ENCODE results near the gene SYT11. TPM values are rescaled to one million over a fixed set of nuclear protein-coding genes. Genes with fewer than 3 reads are reported as not detected.
"Not testable (repeated sequence)": the region's sequence is repeated elsewhere in the genome, so short reads cannot be mapped to it uniquely, and the experiment has no call there.

The SYT11 gene, protein sequence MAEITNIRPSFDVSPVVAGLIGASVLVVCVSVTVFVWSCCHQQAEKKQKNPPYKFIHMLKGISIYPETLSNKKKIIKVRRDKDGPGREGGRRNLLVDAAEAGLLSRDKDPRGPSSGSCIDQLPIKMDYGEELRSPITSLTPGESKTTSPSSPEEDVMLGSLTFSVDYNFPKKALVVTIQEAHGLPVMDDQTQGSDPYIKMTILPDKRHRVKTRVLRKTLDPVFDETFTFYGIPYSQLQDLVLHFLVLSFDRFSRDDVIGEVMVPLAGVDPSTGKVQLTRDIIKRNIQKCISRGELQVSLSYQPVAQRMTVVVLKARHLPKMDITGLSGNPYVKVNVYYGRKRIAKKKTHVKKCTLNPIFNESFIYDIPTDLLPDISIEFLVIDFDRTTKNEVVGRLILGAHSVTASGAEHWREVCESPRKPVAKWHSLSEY
- total RNA-seq: 10 to 100 TPM; 20.9 to 21.5 TPM

DNA sequence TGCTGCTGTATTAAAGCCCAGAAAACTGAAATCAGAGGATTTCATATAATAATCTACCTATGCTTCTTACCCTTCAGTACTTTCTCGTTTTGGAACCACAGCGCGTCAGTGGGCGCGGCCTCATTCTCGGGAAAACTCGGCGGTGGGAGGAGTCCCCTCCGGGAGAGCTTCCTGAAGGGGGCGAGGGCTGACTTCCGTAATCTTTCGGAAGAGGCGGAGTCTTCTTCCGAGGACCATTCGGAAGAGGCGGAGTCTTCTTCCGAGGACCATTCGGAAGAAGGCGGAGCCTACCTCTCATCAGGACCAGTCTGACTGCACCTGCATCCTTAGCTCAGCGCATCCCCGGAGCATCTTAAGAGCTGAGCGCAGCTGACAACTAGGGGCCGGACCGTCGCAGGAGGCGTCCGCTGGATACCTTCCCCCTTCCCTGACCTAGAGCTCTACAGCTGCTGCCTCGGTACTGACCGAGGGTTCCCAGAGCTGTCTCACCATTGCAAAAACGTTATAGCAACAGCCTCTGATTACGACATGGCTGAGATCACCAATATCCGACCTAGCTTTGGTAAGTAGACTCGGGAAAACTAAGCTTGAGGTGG lies at the start of gene SYT11:
SYT11 (plus strand) TSS at position 334 of the 596 bp plus-strand sequence; CDS start at position 529, 195 bp downstream.
- DNase-seq (ENCODE audit: low spot score in 2 of 2) (peak; percentile 91 to 94), ATAC-seq (peak; percentile 82 to 86)
- Mint-ChIP-seq H3K9me3 (no peaks in the 10 kb centered on the region), H3K36me3 (peaks cover 12 to 14% of the 10 kb centered on the region in 2 donors), H3K27ac (peak within 1 kb of the TSS; percentile 88 to 91)

DNA sequence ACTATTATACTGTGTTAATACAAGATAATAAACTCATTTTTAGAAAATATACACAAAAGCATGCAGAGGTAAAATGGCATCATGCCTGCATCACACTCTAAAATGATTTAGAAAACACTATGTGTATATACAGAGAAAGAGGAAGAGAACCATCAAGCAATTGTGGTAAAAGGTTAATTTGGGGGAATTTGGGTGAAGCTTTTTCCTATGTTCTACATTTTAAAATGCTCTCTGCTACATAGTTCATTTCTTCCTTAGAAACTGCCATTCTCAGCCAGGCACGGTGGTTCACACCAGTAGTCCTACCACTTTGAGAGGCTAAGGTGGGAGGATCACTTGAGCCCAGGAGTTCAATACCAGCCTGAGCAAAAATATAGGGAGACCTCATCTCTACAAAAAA lies 46.5 kb upstream of the SYT11 start:
- no peaks in the 10 kb centered on the region for H3K9me3 Mint-ChIP-seq
- peak overlapping the region in 1 of 2 donors; percentile 27 for H3K27ac Mint-ChIP-seq
- H3K36me3 Mint-ChIP-seq: peaks cover 0 to 11% of the 10 kb centered on the region in 2 donors
- ATAC-seq: no peak
- DNase-seq (ENCODE audit: low spot score in 2 of 2): no peak

DNA sequence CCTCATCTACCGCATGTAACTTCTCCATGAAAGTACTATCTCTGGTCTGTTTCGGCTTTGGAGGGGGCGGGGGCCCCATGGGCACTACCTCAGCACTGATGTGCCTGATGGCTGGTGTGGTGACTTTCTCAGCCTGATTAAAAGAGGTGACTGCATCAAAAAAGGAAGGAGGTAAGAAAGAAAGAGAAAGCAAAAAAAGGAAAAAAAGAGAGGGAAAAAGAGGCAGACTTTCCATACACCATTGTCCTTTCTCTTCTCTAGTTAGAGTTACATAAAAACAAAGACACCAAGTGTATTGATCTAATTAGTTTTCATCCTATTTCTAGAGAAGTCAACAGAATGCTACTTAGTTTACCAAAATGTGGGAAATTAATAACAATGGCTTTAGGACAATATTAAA lies 45.7 kb upstream of the SYT11 start:
- peak overlapping the region in 1 of 2 donors; percentile 37 for H3K27ac Mint-ChIP-seq
- H3K36me3 Mint-ChIP-seq: peaks cover 0 to 5% of the 10 kb centered on the region in 2 donors
- ATAC-seq (no peak), DNase-seq (ENCODE audit: low spot score in 2 of 2) (no peak)
- no peaks in the 10 kb centered on the region for H3K9me3 Mint-ChIP-seq

DNA sequence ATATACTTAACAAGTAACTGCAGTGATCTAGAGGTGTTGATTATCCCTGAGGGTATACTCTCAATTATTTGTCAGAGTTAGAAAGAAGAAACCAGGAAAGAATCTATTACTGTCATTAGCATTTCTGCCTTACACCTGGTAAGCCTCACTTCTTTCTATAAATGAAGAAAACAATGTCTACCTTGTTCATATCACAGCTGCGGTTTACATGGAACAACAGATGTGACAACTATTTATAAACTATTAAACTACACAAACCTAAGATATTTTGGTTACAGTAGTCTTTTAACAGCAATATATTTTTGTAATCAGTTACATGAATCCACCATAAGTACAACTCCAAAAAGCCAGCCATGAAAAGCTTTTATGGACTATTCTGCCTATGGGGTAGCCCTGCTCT lies 43.0 kb upstream of the SYT11 start:
- Mint-ChIP-seq H3K36me3 (peaks cover under 1 to 7% of the 10 kb centered on the region in 2 donors), H3K27ac (no peak overlapping the region), H3K9me3 (no peaks in the 10 kb centered on the region)
- DNase-seq (ENCODE audit: low spot score in 2 of 2) (no peak), ATAC-seq (no peak)

DNA sequence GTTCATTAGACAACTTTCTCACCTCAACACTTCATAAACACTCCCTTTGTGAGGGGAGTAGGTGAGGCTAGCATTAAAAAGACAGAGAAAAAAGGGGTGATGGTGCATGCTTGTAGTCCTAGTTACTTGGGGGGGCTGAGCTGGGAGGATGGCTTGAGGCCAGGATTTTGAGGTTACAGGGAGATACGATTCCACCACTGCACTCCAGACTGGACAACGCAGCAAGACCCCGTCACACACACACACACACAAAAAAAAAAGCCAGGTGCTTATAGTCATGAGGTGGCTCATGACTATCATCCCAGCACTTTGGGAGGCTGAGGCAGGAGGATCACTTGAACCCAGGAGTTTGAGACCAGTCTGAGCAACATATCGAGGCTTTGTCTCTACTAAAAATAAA lies 31.9 kb upstream of the SYT11 start:
- Mint-ChIP-seq H3K9me3 (no peaks in the 10 kb centered on the region), H3K27ac (peak overlapping the region in 1 of 2 donors; percentile 29), H3K36me3 (no peaks in the 10 kb centered on the region)
- no peak for DNase-seq (ENCODE audit: low spot score in 2 of 2)
- no peak for ATAC-seq

DNA sequence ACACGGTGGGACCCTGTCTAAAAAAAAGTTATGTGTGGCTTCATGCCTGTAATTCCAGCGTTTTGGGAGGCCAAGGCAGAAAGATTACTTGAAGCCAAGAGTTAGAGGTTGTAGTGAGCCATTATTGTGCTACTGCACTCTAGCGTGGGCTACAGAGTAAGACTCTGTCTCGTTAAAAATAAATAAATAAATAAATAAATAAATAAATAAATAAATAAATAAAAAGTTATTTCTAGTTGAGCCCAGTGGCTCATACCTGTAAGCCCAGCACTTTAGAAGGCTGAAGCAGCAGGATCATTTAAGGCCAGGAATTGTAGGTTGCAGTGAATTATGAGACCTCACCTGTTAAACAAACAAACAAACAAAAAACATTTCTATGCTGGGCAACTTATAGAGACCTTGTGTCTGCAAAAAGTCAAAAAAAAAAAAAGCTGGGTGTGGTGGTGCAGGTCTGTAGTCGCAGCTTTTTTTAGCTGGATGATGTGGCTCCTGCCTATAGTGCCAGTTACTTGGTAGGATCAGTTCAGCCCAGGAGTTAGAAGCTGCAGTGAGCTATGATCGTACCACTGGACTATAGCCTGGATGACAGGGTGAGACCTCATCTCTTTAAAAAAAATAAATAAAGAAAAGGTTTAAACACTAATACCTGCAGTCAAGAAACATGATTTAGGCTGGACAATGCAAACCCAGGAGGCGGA lies 27.9 kb upstream of the SYT11 start:
- H3K27ac Mint-ChIP-seq: no peak overlapping the region
- no peaks in the 10 kb centered on the region for H3K9me3 Mint-ChIP-seq
- H3K36me3 Mint-ChIP-seq: peaks cover 1 to 12% of the 10 kb centered on the region in 2 donors
- DNase-seq (ENCODE audit: low spot score in 2 of 2) (no peak), ATAC-seq (no peak)

DNA sequence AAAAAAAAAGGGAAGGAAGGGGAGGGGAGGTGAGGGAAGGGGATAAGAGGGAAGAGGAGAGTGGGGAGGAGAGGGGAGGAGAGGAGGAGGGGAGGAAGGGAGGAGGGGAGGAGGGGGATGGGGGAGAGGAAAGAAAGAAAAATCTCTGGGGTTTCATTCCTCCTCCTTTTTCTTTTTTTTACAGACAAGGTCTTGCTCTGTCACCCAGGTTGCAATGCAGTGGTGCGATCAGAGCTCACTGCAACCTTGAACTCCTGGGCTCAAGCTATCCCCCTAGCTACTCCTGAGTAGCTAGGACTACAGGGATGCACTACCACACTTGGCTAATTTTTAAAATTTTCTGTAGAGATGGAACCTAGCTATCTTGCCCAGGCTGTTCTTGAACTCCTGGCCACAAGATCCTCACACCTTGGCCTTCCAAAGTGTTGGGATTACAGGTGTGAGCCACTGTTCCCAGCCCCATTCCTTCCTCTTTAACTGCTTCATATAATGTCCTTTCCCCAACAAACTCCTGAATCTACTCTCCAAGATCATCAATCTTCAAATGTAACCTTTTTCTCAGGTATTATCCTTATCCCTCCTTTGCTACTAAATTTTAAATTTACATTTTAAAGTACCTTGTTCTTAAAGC lies 25.6 kb upstream of the SYT11 start:
- ATAC-seq (no peak), DNase-seq (ENCODE audit: low spot score in 2 of 2) (no peak)
- peaks cover 6 to 17% of the 10 kb centered on the region in 2 donors for H3K36me3 Mint-ChIP-seq
- peak overlapping the region in 1 of 2 donors; percentile 5 for H3K27ac Mint-ChIP-seq
- no peaks in the 10 kb centered on the region for H3K9me3 Mint-ChIP-seq

DNA sequence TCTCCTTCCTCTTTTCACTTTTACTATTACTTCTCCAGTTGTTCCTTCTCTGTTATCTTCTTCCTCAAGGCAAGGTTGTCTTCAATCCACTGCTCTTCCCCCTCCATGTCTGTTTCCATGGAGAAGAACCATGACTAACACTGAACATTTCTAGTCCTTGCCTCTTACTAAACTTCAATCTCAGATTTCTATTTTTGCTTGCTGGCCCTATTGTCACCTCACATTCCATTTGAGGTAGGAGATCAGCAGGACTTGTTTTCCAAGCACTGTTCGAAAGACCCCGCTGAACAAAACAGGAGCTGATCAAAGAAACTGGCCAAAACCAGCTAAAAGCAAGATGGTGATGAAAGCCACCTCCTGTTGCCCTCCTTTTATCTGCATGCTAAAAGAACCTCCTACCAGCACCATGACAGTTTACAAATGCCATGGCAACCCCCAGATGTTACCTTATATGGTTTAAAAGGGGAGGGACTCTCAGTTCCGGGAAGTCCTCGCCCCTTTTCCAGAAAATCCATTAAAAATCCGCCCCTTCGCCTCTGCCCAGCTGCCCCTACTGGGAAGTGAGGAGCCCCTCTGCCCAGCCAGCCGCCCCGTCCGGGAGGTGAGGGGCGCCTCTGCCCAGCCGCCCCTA lies 25.0 kb upstream of the SYT11 start:
- DNase-seq (ENCODE audit: low spot score in 2 of 2): no peak
- Mint-ChIP-seq H3K9me3 (no peaks in the 10 kb centered on the region), H3K36me3 (peaks cover 6 to 17% of the 10 kb centered on the region in 2 donors), H3K27ac (peak overlapping the region in 1 of 2 donors; percentile 5)
- no peak for ATAC-seq

DNA sequence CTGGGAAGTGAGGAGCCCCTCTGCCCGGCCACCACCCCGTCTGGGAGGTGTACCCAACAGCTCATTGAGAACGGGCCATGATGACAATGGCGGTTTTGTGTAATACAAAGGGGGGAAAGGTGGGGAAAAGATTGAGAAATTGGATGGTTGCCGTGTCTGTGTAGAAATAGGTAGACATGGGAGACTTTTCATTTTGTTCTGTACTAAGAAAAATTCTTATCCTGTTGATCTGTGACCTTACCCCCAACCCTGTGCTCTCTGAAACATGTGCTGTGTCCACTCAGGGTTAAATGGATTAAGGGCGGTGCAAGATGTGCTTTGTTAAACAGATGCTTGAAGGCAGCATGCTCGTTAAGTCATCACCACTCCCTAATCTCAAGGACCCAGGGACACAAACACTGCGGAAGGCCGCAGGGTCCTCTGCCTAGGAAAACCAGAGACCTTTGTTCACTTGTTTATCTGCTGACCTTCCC lies 24.4 kb upstream of the SYT11 start:
- H3K27ac Mint-ChIP-seq; ATAC-seq; H3K9me3 Mint-ChIP-seq; DNase-seq (ENCODE audit: low spot score in 2 of 2): not testable (repeated sequence)
- H3K36me3 Mint-ChIP-seq: peaks cover 6 to 17% of the 10 kb centered on the region in 2 donors

DNA sequence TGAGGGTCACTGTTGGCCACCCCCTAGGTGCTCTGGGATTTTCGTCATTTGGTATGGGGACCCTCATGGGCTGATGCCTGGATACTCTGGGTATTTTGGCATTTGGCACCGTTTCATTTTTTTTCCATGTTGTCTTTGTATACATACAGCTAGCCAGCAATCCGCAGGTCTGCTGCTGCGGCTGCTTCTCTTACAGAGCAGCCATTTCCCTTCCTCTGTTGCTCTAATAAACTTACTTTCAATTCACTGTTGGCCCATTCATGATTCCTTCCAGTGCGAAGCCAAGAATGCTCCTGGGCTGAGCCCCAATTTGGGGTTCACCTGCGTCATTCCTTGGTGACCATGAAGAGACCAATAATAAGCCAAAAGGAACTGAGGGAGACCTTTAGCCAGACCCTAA lies 23.8 kb upstream of the SYT11 start:
- Mint-ChIP-seq H3K27ac (no peak overlapping the region), H3K36me3 (peaks cover 6 to 17% of the 10 kb centered on the region in 2 donors), H3K9me3 (no peaks in the 10 kb centered on the region)
- DNase-seq (ENCODE audit: low spot score in 2 of 2) (no peak), ATAC-seq (no peak)

DNA sequence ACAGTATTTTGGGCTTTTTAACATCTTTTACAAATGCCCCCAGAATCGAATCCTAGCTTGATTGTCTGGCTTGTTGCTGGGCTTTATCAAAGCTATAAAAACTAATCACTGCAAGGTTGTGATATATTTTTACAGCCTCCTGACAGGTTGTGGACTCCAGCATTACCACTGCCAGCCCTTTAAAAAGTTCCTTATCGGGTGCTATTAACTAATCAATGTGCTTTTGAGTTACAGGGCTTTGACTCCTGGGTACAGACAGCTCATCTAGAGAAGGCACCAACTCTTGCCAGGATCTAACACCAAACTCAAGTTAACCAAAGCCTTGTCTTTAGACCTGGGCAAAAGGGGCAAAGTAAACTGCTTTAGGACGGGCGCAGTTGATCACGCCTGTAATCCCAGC lies 19.0 kb upstream of the SYT11 start:
- no peak for ATAC-seq
- Mint-ChIP-seq H3K27ac (no peak overlapping the region), H3K9me3 (no peaks in the 10 kb centered on the region), H3K36me3 (peaks cover 6 to 34% of the 10 kb centered on the region in 2 donors)
- no peak for DNase-seq (ENCODE audit: low spot score in 2 of 2)

DNA sequence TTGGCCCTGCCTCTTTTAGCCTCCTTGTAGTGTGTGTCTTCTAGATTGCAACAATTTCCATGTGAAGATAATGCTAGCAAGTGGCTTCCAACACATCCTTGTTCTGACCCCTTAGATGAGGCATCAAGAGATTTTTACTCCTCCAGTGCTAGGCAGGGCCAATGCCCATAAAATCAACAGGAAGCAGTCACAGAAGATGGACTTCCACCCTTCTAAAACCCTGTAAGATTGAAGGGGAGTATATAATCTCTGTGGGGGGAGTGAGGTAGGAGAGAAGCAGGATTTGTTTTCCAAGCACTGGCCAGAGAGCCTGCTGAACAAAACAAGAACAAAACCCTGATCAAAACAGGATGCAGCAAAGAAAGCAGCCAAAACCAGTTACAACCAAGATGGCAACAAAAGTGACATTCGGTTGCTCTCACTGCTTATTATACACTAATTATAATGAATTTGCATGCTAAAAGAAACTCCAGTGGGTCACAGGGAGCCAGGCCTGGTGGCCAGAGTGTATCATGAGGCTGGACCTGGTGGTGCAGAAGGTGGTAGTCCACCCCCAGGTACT lies 14.4 kb upstream of the SYT11 start:
- Mint-ChIP-seq H3K36me3 (peaks cover 13 to 38% of the 10 kb centered on the region in 2 donors), H3K27ac (no peak overlapping the region), H3K9me3 (no peaks in the 10 kb centered on the region)
- ATAC-seq (no peak), DNase-seq (ENCODE audit: low spot score in 2 of 2) (no peak)

DNA sequence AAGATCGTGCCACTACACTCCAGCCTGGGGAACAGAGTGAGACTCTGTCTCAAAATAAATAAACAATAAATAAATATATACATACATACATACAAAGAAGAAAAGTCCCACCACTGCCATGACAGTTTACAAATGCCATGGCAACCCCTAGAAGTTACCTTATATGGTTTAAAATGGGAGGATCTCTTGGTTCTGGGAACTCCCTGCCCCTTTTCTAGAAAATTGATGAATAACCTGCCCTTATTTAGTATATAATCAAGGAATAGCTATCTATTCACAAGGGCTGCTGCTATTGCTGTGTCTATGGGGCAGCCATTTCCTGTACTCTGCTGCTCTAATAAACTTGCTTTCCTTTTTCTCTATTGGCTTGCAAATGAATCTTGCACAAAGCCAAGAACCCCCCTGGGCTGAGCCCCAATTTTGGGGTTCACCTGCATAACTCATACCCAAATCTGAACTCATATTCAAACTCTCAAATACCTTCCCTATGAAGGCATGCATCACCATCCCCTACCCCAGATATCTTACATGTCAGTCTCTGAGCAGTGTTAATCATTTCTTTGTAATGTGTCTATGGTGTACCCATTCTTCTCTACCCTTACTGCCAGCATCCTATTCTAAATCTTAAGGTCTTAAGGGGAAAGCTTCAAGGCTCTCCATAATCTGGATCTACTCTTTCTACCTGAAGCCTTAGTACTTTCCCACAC lies 11.4 kb upstream of the SYT11 start:
- H3K27ac Mint-ChIP-seq: peak overlapping the region; percentile 2 to 50
- ATAC-seq: peak; percentile 36 to 94
- H3K36me3 Mint-ChIP-seq: peaks cover 25 to 63% of the 10 kb centered on the region in 2 donors
- H3K9me3 Mint-ChIP-seq: no peaks in the 10 kb centered on the region
- DNase-seq (ENCODE audit: low spot score in 2 of 2): no peak

DNA sequence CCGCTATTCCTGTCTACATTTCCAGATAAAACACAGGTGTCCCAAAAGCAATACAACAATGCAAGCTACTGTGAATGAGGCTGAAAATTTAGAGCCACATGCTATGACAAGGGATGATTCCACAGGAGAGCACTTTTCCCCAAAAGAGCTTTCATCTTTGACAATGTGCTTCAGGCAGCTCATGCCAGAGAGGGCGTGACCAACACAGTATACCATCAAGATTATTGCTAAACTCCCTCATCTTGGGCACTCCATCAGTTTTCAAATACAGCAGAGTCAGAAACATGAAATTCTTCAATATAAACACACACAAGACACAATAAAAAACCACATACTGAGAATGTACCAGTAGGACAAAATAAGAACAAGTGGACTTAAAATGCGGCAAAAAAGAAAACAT lies 9.0 kb upstream of the SYT11 start:
- H3K27ac Mint-ChIP-seq: peak overlapping the region in 1 of 2 donors; percentile 26
- DNase-seq (ENCODE audit: low spot score in 2 of 2) (no peak), ATAC-seq (no peak)
- no peaks in the 10 kb centered on the region for H3K9me3 Mint-ChIP-seq
- peaks cover 25 to 48% of the 10 kb centered on the region in 2 donors for H3K36me3 Mint-ChIP-seq

DNA sequence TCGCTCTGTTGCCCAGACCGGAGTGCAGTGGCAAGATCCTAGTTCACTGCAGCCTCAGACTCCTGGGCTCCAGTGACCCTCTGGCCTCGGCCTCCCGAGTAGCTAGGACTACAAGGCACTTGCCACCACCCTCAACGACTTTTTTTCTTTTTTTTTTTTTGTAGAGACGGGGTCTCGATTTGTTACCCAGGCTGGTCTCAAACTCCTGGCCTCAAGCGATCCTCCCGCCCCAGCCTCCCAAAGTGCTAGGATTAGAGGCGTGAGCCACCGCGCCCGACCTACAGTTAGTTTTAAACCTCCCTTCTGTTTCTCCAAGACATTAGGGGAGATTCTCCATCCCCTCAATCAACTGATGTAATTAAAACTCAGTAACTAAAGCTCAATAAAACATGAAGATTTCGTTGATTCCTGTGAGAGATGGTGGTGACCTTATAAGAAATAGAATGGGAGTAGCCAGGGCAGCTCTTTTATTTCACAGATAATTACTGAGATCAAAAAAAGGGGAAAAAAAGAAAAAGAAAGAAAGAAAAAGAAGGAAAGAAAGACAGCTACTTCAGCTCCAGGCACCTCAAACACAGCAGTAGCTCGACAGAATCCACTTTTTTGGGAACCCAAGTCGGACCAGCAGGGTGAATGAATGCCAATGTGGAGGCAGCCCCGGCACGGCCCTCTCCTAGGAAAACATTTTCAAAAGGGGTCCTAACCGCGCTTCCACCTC lies 3.0 kb upstream of the SYT11 start:
- Mint-ChIP-seq H3K36me3 (peaks cover 19 to 35% of the 10 kb centered on the region in 2 donors), H3K9me3 (no peaks in the 10 kb centered on the region), H3K27ac (peak overlapping the region; percentile 92 to 99)
- DNase-seq (ENCODE audit: low spot score in 2 of 2) (no peak), ATAC-seq (no peak)

Measured in activated naive CD4-positive, alpha-beta T cell treated with anti-CD3 and anti-CD28 coated beads, Interleukin-2, amount 50 U/mL, for 72 hours (primary cell).